B cell (primary cell): Measurements from ENCODE around the gene SMLR1. TPM values are rescaled to one million over a fixed set of nuclear protein-coding genes. Genes with fewer than 3 reads are reported as not detected.

ENCODE experiments used
- ATAC-seq: fragments of 200-7000 bp; cut with Tn5 transposase; one replicate; pipeline ENCODE4 v1.10.0; 2021; ENCODE audit warnings: low read depth, mild to moderate bottlenecking, moderate number of reproducible peaks, moderate library complexity
- CTCF ChIA-PET: fragments of 350-600 bp; sonication (Branson Sonifier 250); formaldehyde crosslinking; loops from one replicate; lab custom pipeline; 2021; ENCODE audit warnings: antibody characterized with exemption, inconsistent platforms; lab: Charles Lee
- POLR2A ChIA-PET: fragments of 350-600 bp; sonication (Branson Sonifier 250); formaldehyde crosslinking; loops from one replicate; lab custom pipeline; 2021; ENCODE audit warnings: antibody characterized with exemption; lab: Charles Lee
- DNase-seq: peaks from one replicate; pipeline ENCODE4 v3.0.0; 2013
- H2AFZ ChIP-seq: 2 replicates; pipeline ENCODE4 v1.6.1; 2012; ENCODE audit warnings: mild to moderate bottlenecking, low read depth, low read length; ENCODE audit not compliant: insufficient read depth, poor library complexity, severe bottlenecking
- H3K27ac ChIP-seq, 2 donors: 1 replicate in 1 of 2; 2 replicates in 1 of 2; pipeline ENCODE4 v1.5.1; 2012 to 2013; ENCODE audit warnings: low read length in 2 of 2, mild to moderate bottlenecking in 2 of 2, moderate library complexity in 1 of 2
- H3K27me3 ChIP-seq, 4 experiments: fragments of 200-600 bp in 1 of 4; sonication (generic) in 1 of 4; replicated peaks in 1 of 4; 1 replicate in 2 of 4; 2 replicates in 2 of 4; pipeline versions ENCODE4 v1.6.1 to v1.7.0; 2013 to 2016; ENCODE audit warnings: low read length in 3 of 4, mild to moderate bottlenecking in 2 of 4, mixed read lengths in 1 of 4, moderate library complexity in 1 of 4; ENCODE audit not compliant: insufficient read depth in 4 of 4, control insufficient read depth in 3 of 4; ENCODE audit errors: control extremely low read depth in 1 of 4
- H3K36me3 ChIP-seq, 2 experiments: replicated peaks in 1 of 2; 1 replicate in 1 of 2; 2 replicates in 1 of 2; pipeline versions ENCODE4 v1.6.1 to v1.7.1; 2013; ENCODE audit warnings: low read length in 1 of 2; ENCODE audit not compliant: insufficient read depth in 2 of 2, control insufficient read depth in 1 of 2; ENCODE audit errors: control extremely low read depth in 1 of 2, extremely low read depth in 1 of 2
- H3K4me1 ChIP-seq, 2 donors: fragments of 200-600 bp in 1 of 2; sonication (generic) in 1 of 2; 1 replicate in 1 of 2; 2 replicates in 1 of 2; pipeline versions ENCODE4 v1.5.1 to v1.6.1; 2013 to 2017; ENCODE audit warnings: low read length in 2 of 2; ENCODE audit not compliant: control insufficient read depth in 2 of 2, insufficient read depth in 2 of 2
- H3K4me2 ChIP-seq: replicated peaks from 2 replicates; pipeline ENCODE3; 2012; ENCODE audit warnings: mild to moderate bottlenecking, low read depth, low read length; ENCODE audit not compliant: poor library complexity, severe bottlenecking
- H3K4me3 ChIP-seq, 5 experiments: fragments of 200-600 bp in 1 of 5; sonication (generic) in 1 of 5; 1 replicate in 3 of 5; 2 replicates in 2 of 5; pipeline versions ENCODE4 v1.5.1 to v1.7.0; 2011 to 2016; ENCODE audit warnings: low read length in 4 of 5, mild to moderate bottlenecking in 4 of 5, low read depth in 2 of 5, control low read depth in 1 of 5, moderate library complexity in 1 of 5; ENCODE audit not compliant: insufficient read depth in 1 of 5; ENCODE audit errors: control extremely low read depth in 1 of 5, extremely low read depth in 1 of 5
- H3K79me2 ChIP-seq: fragments of 200-600 bp; sonication (generic); one replicate; pipeline ENCODE4 v1.6.0; 2016; ENCODE audit warnings: low read length; ENCODE audit not compliant: control insufficient read depth, insufficient read depth
- H3K9ac ChIP-seq: fragments of 200-600 bp; sonication (generic); 2 replicates; pipeline ENCODE4 v1.6.1; 2017; ENCODE audit warnings: mild to moderate bottlenecking, low read length, moderate library complexity
- H3K9me3 ChIP-seq, 3 donors: one replicate each; pipeline versions ENCODE4 v1.6.1 to v1.7.1; 2013; ENCODE audit warnings: low read length in 2 of 3; ENCODE audit not compliant: control insufficient read depth in 2 of 3, insufficient read depth in 1 of 3; ENCODE audit errors: control extremely low read depth in 1 of 3
- H4K20me1 ChIP-seq: 2 replicates; pipeline ENCODE4 v1.6.0; 2012; ENCODE audit warnings: mild to moderate bottlenecking, low read length; ENCODE audit not compliant: insufficient read depth, control insufficient read depth, poor library complexity, severe bottlenecking
- H3K27ac Mint-ChIP-seq: one replicate; pipeline ENCODE4 v1.8.0; 2021; ENCODE audit warnings: mixed read lengths
- H3K27me3 Mint-ChIP-seq: one replicate; pipeline ENCODE4 v1.8.0; 2021; ENCODE audit warnings: mixed read lengths
- H3K4me1 Mint-ChIP-seq: one replicate; pipeline ENCODE4 v1.8.0; 2021; ENCODE audit warnings: mixed read lengths
- H3K4me3 Mint-ChIP-seq: one replicate; pipeline ENCODE4 v1.8.0; 2021; ENCODE audit warnings: mixed read lengths
- H3K9me3 Mint-ChIP-seq: one replicate; pipeline ENCODE4 v1.8.0; 2022; ENCODE audit warnings: mixed read lengths; ENCODE audit not compliant: insufficient read depth
- EZH2 ChIP-seq: IDR thresholded peaks from 2 replicates; pipeline ENCODE4 v1.6.1; 2012; ENCODE audit warnings: borderline replicate concordance, low read depth, mild to moderate bottlenecking, moderate library complexity, low read length; ENCODE audit not compliant: insufficient read depth, poor library complexity, severe bottlenecking
- WGBS: methylation state at CpG from one replicate; pipeline ENCODE4 v1.1.5; 2013; ENCODE audit warnings: missing lambda C conversion rate; ENCODE audit not compliant: insufficient coverage; 5-methylcytosine and 5-hydroxymethylcytosine counted together
- intact Hi-C: fragments of 100-400 bp; cut with micrococcal nuclease; formaldehyde crosslinking; loops from one replicate; pipeline ENCODE4 v1.10.0; 2022
- polyA plus RNA-seq: library from polyadenylated mRNA; depleted of rRNA; stranded (reverse); fragments of >200 nt; gene quantifications from 2 replicates; pipeline ENCODE4 v1.2.3, GENCODE V29; 2012
- total RNA-seq, 2 donors: library from RNA; stranded (reverse); fragments of 120-200 nt in 1 of 2; gene quantifications; 1 replicate in 1 of 2; 2 replicates in 1 of 2; pipeline versions ENCODE4 v1.2.3 to v1.2.4, GENCODE V29; 2013 to 2022
- TF ChIP-seq, protein P1 (sequence below): fragments of 200-600 bp; IDR thresholded peaks from one replicate; pipeline ENCODE4 v1.8.0; 2022; ENCODE audit warnings: antibody characterized with exemption, mild to moderate bottlenecking

The SMLR1 gene
- total and polyA plus RNA-seq, 2 donors (not counting 1 experiment from before 2014, with no cell fraction given): not detected

DNA sequence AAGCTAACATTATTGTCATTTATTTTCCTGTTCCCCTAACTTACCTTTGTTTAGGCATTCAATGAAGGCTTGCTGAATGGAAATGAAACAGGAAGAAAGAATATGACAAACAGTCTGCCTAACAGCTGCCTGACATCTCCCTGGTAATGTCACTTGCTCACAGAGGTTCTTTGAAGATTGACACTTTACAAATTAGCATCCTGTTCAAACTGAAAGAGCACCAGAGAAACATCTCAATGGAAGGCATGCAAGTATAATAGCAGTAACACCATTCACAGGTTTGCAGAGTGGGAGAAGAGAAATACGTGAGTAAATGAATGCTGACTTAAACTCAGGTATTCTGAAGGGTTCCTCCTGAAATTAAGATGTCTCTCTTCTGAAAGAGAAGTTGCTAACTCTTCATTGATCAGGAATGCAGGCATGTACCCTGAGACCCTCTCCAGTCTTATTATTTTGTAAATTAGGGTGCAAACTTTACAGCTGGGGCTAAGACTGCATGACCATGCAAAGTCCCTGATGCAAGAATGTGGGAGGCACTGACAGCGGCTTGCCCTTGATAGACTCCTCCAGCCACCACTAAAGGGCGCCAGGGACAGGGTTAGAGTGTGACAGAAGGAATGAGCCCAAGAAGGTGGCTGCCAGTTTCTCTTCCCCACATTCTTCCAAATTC lies 1.3 kb upstream of the SMLR1 start:
- Histone ChIP-seq H3K27me3 (no peaks in the 10 kb centered on the region), H3K4me1 (no peaks in the 10 kb centered on the region), H3K36me3 (no peaks in the 10 kb centered on the region), H3K4me3 (no peak overlapping the region), H2AFZ (no peak overlapping the region), H3K9me3 (no peaks in the 10 kb centered on the region), H3K9ac (no peak overlapping the region), H3K79me2 (no peaks in the 10 kb centered on the region), H3K4me2 (no peak overlapping the region), H3K27ac (no peak overlapping the region), H4K20me1 (no peaks in the 10 kb centered on the region)
- H3K27me3 Mint-ChIP-seq: no peaks in the 10 kb centered on the region
- no peak overlapping the region for H3K27ac Mint-ChIP-seq
- ATAC-seq (no peak), DNase-seq (no peak)
- CTCF ChIA-PET: no interaction called here
- intact Hi-C loops: no loop called here
- no peaks in the 10 kb centered on the region for H3K9me3 Mint-ChIP-seq
- H3K4me3 Mint-ChIP-seq: no peak overlapping the region
- no CpG with 5 or more reads among the region's 3 CpGs for WGBS
- no peaks in the 10 kb centered on the region for H3K4me1 Mint-ChIP-seq
- TF ChIP-seq, protein P1, sequence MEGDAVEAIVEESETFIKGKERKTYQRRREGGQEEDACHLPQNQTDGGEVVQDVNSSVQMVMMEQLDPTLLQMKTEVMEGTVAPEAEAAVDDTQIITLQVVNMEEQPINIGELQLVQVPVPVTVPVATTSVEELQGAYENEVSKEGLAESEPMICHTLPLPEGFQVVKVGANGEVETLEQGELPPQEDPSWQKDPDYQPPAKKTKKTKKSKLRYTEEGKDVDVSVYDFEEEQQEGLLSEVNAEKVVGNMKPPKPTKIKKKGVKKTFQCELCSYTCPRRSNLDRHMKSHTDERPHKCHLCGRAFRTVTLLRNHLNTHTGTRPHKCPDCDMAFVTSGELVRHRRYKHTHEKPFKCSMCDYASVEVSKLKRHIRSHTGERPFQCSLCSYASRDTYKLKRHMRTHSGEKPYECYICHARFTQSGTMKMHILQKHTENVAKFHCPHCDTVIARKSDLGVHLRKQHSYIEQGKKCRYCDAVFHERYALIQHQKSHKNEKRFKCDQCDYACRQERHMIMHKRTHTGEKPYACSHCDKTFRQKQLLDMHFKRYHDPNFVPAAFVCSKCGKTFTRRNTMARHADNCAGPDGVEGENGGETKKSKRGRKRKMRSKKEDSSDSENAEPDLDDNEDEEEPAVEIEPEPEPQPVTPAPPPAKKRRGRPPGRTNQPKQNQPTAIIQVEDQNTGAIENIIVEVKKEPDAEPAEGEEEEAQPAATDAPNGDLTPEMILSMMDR: no peak
- TF ChIP-seq EZH2: no peak
- POLR2A ChIA-PET: no interaction called here

DNA sequence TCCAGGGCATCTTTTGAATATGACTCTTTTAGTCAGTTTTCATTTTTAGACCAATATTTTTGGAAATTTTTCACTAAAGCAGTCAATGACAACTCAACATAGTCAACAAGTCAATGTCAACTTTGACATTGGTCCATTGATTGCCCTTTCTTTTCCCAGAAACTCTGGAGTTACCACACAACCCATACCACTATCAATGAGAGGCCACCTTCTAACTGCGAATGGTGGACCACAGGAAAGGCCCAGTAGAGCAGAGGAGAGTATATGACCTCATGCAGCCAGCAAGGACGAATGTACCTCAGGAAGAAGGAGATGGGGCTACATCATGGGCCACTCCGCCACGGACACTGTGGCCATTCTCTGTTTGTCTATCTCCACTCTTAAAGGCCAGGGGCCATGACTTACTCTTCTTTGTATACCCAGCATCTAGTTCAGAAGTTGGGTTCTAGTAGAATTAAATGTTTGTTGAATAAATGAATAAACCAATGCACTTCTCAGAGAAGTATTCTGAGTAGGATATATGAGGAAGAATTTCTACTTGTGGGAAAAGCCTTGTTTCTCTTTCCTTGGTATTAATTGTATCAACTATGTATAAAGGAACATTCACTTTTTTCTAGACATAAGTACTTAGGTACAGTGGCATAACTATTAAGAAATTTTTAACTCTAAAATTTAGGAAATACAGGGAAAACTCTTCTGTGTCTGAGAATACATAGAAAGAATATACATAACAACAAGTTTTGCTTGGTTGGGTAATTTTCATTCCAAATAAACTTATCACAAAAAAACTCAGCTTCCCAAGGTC lies 562 bp upstream of the SMLR1 start:
- Mint-ChIP-seq H3K4me1 (no peaks in the 10 kb centered on the region), H3K27ac (no peak overlapping the region), H3K4me3 (no peak overlapping the region), H3K27me3 (no peaks in the 10 kb centered on the region), H3K9me3 (no peaks in the 10 kb centered on the region)
- H3K36me3 ChIP-seq: no peaks in the 10 kb centered on the region
- H2AFZ ChIP-seq: no peak overlapping the region
- TF ChIP-seq, protein P1: no peak
- TF ChIP-seq EZH2: no peak
- DNase-seq: no peak
- H3K4me3 ChIP-seq: no peak overlapping the region
- H3K4me1 ChIP-seq: no peaks in the 10 kb centered on the region
- no peak overlapping the region for H3K4me2 ChIP-seq
- intact Hi-C loops: no loop called here
- no peak overlapping the region for H3K27ac ChIP-seq
- no peaks in the 10 kb centered on the region for H3K79me2 ChIP-seq
- CTCF ChIA-PET: no interaction called here
- no peaks in the 10 kb centered on the region for H3K9me3 ChIP-seq
- no peak for ATAC-seq
- H3K27me3 ChIP-seq: no peaks in the 10 kb centered on the region
- H4K20me1 ChIP-seq: no peaks in the 10 kb centered on the region
- POLR2A ChIA-PET: no interaction called here
- H3K9ac ChIP-seq: no peak overlapping the region
- WGBS: 83% methylated on average over 1 of the region's 4 CpGs
